CD4-positive, alpha-beta memory T cell (primary cell): ENCODE data around the gene EIF3I. TPM values are rescaled to one million over a fixed set of nuclear protein-coding genes. Genes with fewer than 3 reads are reported as not detected.
A peak's percentile ranks its signal among the peaks of the same experiment; 100 is the strongest.

ENCODE experiments used
- CTCF ChIA-PET: fragments of 350-600 bp; sonication (Branson Sonifier 250); formaldehyde crosslinking; loops from one replicate; lab custom pipeline; 2021; ENCODE audit warnings: inconsistent platforms; ENCODE audit not compliant: partially characterized antibody; lab: Charles Lee
- POLR2A ChIA-PET: fragments of 350-600 bp; sonication (Branson Sonifier 250); formaldehyde crosslinking; loops from one replicate; lab custom pipeline; 2021; ENCODE audit not compliant: partially characterized antibody; lab: Charles Lee
- DNase-seq, 5 donors: peaks; one replicate each; pipeline versions ENCODE4 v3.0.0 to v3.0.0-alpha.2; 2020 to 2022; ENCODE audit warnings: mixed read lengths in 1 of 5
- H3K27ac ChIP-seq: one replicate; pipeline ENCODE4 v1.7.0; 2013; ENCODE audit warnings: low read depth, low read length
- H3K27me3 ChIP-seq: 2 replicates; pipeline ENCODE4 v1.7.0; 2013; ENCODE audit warnings: mild to moderate bottlenecking, low read length, moderate library complexity; ENCODE audit not compliant: insufficient read depth
- H3K36me3 ChIP-seq: 2 replicates; pipeline ENCODE4 v1.7.0; 2013; ENCODE audit warnings: mild to moderate bottlenecking, low read length, moderate library complexity; ENCODE audit not compliant: insufficient read depth
- H3K4me1 ChIP-seq: 2 replicates; pipeline ENCODE4 v1.7.0; 2013; ENCODE audit warnings: mild to moderate bottlenecking, low read length, moderate library complexity; ENCODE audit not compliant: insufficient read depth
- H3K4me3 ChIP-seq, 2 donors: one replicate each; pipeline ENCODE4 v1.7.0; 2013; ENCODE audit warnings: low read length in 2 of 2, mild to moderate bottlenecking in 1 of 2
- H3K9me3 ChIP-seq, 2 donors: one replicate each; pipeline ENCODE4 v1.7.0; 2013; ENCODE audit warnings: low read length in 2 of 2, control low read depth in 1 of 2; ENCODE audit not compliant: control insufficient read depth in 1 of 2
- H3K27ac Mint-ChIP-seq, 7 donors: one replicate each; pipeline ENCODE4 v1.8.0; 2020 to 2021; ENCODE audit warnings: mixed read lengths in 7 of 7, mild to moderate bottlenecking in 6 of 7, inconsistent platforms in 3 of 7, moderate library complexity in 3 of 7
- H3K27me3 Mint-ChIP-seq, 2 donors: one replicate each; pipeline ENCODE4 v1.8.0; 2020 to 2021; ENCODE audit warnings: mixed read lengths in 2 of 2
- H3K36me3 Mint-ChIP-seq, 2 donors: one replicate each; pipeline ENCODE4 v1.8.0; 2020 to 2021; ENCODE audit warnings: mixed read lengths in 2 of 2, inconsistent platforms in 1 of 2, mild to moderate bottlenecking in 1 of 2
- H3K4me1 Mint-ChIP-seq, 4 donors: one replicate each; pipeline ENCODE4 v1.8.0; 2020 to 2021; ENCODE audit warnings: mixed read lengths in 4 of 4, mild to moderate bottlenecking in 1 of 4
- H3K4me3 Mint-ChIP-seq, 8 donors: one replicate each; pipeline ENCODE4 v1.8.0; 2020 to 2021; ENCODE audit warnings: mixed read lengths in 8 of 8, mild to moderate bottlenecking in 7 of 8, moderate library complexity in 6 of 8, inconsistent platforms in 3 of 8
- H3K9me3 Mint-ChIP-seq, 8 donors: one replicate each; pipeline ENCODE4 v1.8.0; 2020 to 2021; ENCODE audit warnings: mixed read lengths in 8 of 8, mild to moderate bottlenecking in 5 of 8, inconsistent platforms in 3 of 8, moderate library complexity in 1 of 8
- intact Hi-C: fragments of 100-400 bp; cut with micrococcal nuclease; formaldehyde crosslinking; loops from one replicate; pipeline ENCODE4 v1.15.1; 2023
- polyA plus RNA-seq, 2 donors: library from polyadenylated mRNA; unstranded; fragments of 300-500 nt; fragmentation: Illumina TruSeq; gene quantifications; one replicate each; pipeline ENCODE4 v1.2.3, GENCODE V29; 2021
- total RNA-seq, 2 experiments: library from RNA; stranded (reverse); gene quantifications; one replicate each; pipeline ENCODE4 v1.2.3, GENCODE V29; 2021

The EIF3I gene
- total RNA-seq, result 10 to 100 TPM; 78.3 to 85.3 TPM
- polyA plus RNA-seq, result 100 to 1,000 TPM; 165 to 248 TPM

DNA sequence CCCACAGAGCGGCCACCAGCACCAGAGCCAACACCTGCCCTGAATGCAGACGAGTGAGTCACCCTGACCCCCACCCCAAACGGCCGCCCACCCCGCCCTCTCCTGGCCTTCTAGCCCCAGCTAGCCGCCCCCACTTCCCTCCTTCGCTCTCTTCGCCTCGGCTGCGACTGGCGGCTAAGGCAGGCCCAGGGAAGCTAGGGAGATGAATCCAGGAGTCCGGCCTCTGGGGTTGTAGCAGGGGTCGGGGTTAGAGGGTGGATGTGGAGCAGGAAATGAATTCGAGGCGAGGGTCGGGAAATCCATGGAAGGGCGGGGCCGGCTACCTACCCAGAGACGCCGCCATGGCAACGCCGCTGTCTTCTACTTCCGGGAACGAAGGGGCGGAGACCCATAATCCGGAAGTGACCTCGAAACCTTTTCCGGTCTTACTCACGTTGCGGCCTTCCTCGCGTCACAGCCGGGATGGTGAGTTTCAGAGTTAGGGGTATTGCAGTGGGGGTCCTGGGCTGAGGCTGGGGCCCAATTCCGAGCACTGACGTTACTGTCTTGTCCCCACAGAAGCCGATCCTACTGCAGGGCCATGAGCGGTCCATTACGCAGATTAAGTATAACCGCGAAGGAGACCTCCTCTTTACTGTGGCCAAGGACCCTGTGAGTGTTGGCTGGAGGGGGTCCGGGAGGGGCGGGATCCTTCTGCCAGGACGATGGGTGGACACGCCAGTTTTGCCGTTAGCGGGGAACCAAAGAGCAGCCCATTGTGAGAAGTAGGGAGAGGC, at the start of gene EIF3I, which contains the start of gene TMEM234:
Gene EIF3I, plus strand, starts transcription at position 428 of the 776 bp plus-strand sequence. Its CDS starts 35 bp downstream, at position 463.
Gene TMEM234, minus strand, starts transcription at position 374 of the 776 bp plus-strand sequence. Its CDS starts 31 bp downstream, at position 343.
- Histone ChIP-seq H3K36me3 (peaks cover 18% of the 10 kb centered on the region), H3K4me1 (peaks cover 30% of the 10 kb centered on the region), H3K9me3 (no peaks in the 10 kb centered on the region), H3K4me3 (peak within 1 kb of the TSS; percentile 96 to 97), H3K27ac (peak within 1 kb of the TSS; percentile 99), H3K27me3 (no peaks in the 10 kb centered on the region)
- intact Hi-C loops, result loop anchor here (1.0 to 2.0 kb wide), 3 partner anchors 17 to 69 kb away; partner anchors contain the start of genes IQCC and LCK
- H3K9me3 Mint-ChIP-seq, result peaks cover 0 to 3% (median 0%) of the 10 kb centered on the region in 8 donors
- H3K27me3 Mint-ChIP-seq, result no peaks in the 10 kb centered on the region
- peak within 1 kb of the TSS; percentile 95 to 99 (median 97) for H3K4me3 Mint-ChIP-seq
- peaks cover 23 to 59% (median 38%) of the 10 kb centered on the region in 4 donors for H3K4me1 Mint-ChIP-seq
- ChIA-PET CTCF (no interaction called here), POLR2A (interaction anchor here (1.0 to 4.1 kb wide), 7 partner anchors 18 to 119 kb away, joined by 3 to 24 read pairs (median 4); partner anchors contain the start of genes HDAC1 and MARCKSL1)
- peaks cover 12 to 41% of the 10 kb centered on the region in 2 donors for H3K36me3 Mint-ChIP-seq
- peak; percentile 89 to 96 (median 91) for DNase-seq
- peak within 1 kb of the TSS; percentile 99 to 100 (median 99) for H3K27ac Mint-ChIP-seq

DNA sequence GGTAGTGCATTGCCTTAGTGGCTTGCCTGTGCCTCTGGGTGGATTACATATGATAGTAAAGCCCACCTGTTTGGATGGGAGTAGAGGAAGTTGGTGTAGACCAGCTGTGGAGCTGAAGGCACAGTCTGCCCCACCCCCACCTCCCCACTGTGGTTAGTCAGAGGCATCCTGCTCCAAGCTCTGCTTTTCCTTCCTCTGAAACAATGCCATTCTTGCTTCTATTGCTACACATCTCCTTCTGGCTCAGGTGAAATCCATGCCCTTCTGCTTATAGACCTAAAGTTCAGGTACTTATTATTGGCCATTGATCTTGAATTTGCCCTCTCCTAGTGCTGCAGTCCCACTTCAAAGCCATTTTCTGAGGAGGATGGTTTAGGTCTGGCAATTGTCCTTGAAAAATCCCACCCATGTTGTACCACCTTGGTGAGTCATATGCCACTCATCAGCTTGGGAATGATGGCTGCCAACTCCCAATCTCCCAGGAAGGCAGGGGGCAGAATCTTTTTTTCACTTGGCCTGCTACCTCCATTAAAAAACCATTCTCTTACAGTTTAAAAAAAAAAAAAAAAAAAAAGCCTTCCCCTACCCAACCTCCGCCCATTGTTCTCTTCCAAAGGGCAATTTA, 49.5 kb upstream of the EIF3I start:
- peaks cover 13% of the 10 kb centered on the region for H3K4me1 ChIP-seq
- no peak overlapping the region for H3K27ac ChIP-seq
- DNase-seq, result no peak
- CTCF ChIA-PET, result no interaction called here
- peaks cover 40% of the 10 kb centered on the region for H3K36me3 ChIP-seq
- Mint-ChIP-seq H3K4me1 (peaks cover 8 to 12% (median 10%) of the 10 kb centered on the region in 4 donors), H3K9me3 (peaks cover 0 to 1% (median 0%) of the 10 kb centered on the region in 8 donors), H3K4me3 (no peak overlapping the region), H3K27ac (peak overlapping the region; percentile 13 to 85 (median 52)), H3K27me3 (no peaks in the 10 kb centered on the region), H3K36me3 (peaks cover 36 to 56% of the 10 kb centered on the region in 2 donors)
- H3K4me3 ChIP-seq, result no peak overlapping the region
- intact Hi-C loops, result no loop called here
- POLR2A ChIA-PET, result interaction anchor here (1.4 kb wide), 1 partner anchor 65 kb away, joined by 3 read pairs; the partner anchor contains the start of gene KPNA6
- no peaks in the 10 kb centered on the region for H3K9me3 ChIP-seq
- no peaks in the 10 kb centered on the region for H3K27me3 ChIP-seq

DNA sequence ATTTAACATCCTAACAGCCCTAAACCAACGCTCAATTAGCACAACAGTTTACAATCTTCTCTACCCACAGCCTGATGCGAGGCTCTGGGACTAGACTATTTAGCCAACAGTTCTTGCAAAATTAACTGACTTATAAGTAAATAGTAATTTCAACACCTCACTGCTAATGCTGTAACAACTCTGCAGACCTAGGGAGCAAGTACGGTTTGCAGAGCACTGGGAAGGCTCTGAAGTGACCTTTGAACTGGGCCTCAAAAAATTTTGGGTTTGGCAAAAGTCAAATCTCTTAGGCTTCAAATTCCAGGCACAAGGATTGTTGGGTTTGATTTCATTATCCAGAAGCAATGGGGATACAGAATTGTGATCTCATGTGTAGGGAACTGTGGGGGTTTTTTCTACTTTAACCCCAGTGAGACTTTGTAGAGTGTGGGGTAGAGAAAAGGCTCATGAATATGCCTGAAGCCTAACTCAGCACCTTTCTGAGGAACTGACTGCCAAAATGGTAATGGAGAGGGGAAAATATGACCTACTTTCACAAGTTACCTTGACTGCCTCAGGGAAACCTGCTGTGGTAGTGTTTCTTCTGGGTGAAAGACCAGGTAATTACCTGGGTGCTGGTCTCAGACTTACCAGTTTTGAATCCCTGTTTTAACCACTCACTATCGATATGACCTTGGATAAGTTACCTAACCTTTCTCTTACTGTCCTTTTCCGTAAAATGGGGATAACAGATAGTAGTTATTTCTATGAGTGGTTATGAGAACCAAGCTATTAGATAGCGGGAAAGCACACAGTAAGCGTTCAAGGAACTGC, 43.6 kb upstream of the EIF3I start:
- Mint-ChIP-seq H3K4me1 (peaks cover 19 to 44% (median 30%) of the 10 kb centered on the region in 4 donors), H3K27ac (peak overlapping the region; percentile 89 to 98 (median 96)), H3K36me3 (peaks cover 14 to 32% of the 10 kb centered on the region in 2 donors), H3K27me3 (no peaks in the 10 kb centered on the region), H3K4me3 (peak overlapping the region; percentile 89 to 93 (median 92)), H3K9me3 (no peaks in the 10 kb centered on the region)
- intact Hi-C loops, result loop anchor here (1.0 to 2.0 kb wide), 3 partner anchors 22 to 70 kb away; partner anchors contain the start of genes CCDC28B, IQCC and KPNA6
- Histone ChIP-seq H3K27me3 (no peaks in the 10 kb centered on the region), H3K9me3 (no peaks in the 10 kb centered on the region), H3K36me3 (no peaks in the 10 kb centered on the region), H3K27ac (peak overlapping the region; percentile 83), H3K4me1 (peaks cover 31% of the 10 kb centered on the region), H3K4me3 (peak overlapping the region in 1 of 2 donors; percentile 72)
- DNase-seq, result no peak
- POLR2A ChIA-PET, result interaction anchor here (0.5 to 3.6 kb wide), 18 partner anchors 11 to 261 kb away, joined by 3 to 58 read pairs (median 6); partner anchors contain the start of genes BSDC1, CCDC28B, HDAC1 and IQCC
- CTCF ChIA-PET, result interaction anchor here (0.7 to 2.4 kb wide), 3 partner anchors 18 to 70 kb away, joined by 3 to 11 read pairs (median 6); no protein-coding TSS in a partner anchor

DNA sequence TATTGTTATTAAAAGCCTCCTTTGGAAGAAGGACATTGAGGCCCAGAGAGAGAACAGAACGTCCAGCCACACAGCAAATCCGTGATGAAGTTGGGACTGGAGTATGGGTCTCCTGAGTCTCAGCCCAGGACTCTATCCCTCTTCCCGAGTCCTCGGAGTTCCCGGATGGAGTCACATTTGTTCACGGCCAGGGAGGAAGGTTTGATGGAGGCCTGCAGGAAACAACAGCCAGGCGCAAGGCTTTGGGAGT, 43.1 kb upstream of the EIF3I start:
- H3K36me3 ChIP-seq, result peaks cover 4% of the 10 kb centered on the region
- peak overlapping the region; percentile 1 to 72 for H3K4me3 ChIP-seq
- ChIA-PET CTCF (interaction anchor here (0.7 to 2.4 kb wide), 3 partner anchors 18 to 70 kb away, joined by 3 to 11 read pairs (median 6); no protein-coding TSS in a partner anchor), POLR2A (interaction anchor here (0.5 to 3.6 kb wide), 18 partner anchors 12 to 262 kb away, joined by 3 to 58 read pairs (median 6); partner anchors contain the start of genes BSDC1, CCDC28B, HDAC1 and IQCC)
- H3K4me1 Mint-ChIP-seq, result peaks cover 22 to 48% (median 34%) of the 10 kb centered on the region in 4 donors
- DNase-seq, result no peak
- H3K9me3 ChIP-seq, result no peaks in the 10 kb centered on the region
- intact Hi-C loops, result loop anchor here (1.0 to 2.0 kb wide), 3 partner anchors 22 to 71 kb away; partner anchors contain the start of genes CCDC28B, IQCC and KPNA6
- no peaks in the 10 kb centered on the region for H3K27me3 Mint-ChIP-seq
- H3K4me3 Mint-ChIP-seq, result peak overlapping the region; percentile 89 to 93 (median 92)
- peak overlapping the region; percentile 83 for H3K27ac ChIP-seq
- peaks cover 31% of the 10 kb centered on the region for H3K4me1 ChIP-seq
- no peaks in the 10 kb centered on the region for H3K9me3 Mint-ChIP-seq
- peak overlapping the region; percentile 89 to 98 (median 96) for H3K27ac Mint-ChIP-seq
- peaks cover 17 to 32% of the 10 kb centered on the region in 2 donors for H3K36me3 Mint-ChIP-seq
- no peaks in the 10 kb centered on the region for H3K27me3 ChIP-seq

DNA sequence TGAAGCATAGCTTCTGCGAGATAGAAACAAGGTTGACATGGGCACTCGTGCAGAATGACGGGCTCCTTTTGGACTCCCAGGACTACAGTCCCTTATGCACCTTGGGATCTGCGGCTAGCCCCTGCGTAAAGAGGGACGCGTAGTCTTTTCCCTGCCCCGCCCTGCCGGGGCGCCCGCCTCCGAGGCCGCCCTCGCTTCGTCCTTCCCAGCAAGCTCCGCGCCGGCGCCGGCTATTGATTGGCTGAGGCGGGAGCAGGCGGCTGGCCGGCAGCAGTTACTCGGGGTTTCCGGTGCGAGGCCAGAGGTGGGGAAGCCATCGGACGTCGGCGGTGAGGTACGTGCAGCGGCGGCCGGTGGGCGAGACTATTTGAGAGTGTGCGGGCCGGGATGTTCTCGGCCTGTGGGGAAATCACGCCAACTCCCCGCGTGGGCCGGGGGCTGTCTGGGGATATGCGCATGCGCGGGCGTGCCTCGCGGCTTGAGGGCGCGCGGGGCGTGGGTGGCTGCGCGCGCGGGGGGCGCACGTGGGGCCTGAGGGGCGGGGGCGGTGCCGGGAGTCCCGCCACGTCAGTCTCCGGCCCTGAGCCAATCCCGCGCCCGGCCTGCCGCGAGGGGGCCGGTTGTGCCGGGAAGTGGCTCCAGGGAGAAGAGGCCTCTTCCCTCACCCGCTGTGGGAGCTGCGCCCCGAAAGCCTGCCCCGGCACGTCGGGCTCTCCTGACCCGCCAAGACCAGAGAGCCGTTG, 42.6 kb upstream of the EIF3I start, which contains the start of gene TXLNA:
Gene TXLNA, plus strand, starts transcription at position 233 of the 743 bp plus-strand sequence. CDS start 671 bp downstream, outside the sequence.
- H3K36me3 Mint-ChIP-seq, result peaks cover 16 to 32% of the 10 kb centered on the region in 2 donors
- H3K4me3 Mint-ChIP-seq, result peak within 1 kb of the TSS; percentile 89 to 93 (median 92)
- CTCF ChIA-PET, result interaction anchor here (0.7 to 2.4 kb wide), 4 partner anchors 15 to 69 kb away, joined by 3 to 11 read pairs (median 4); no protein-coding TSS in a partner anchor
- no peaks in the 10 kb centered on the region for H3K27me3 Mint-ChIP-seq
- Histone ChIP-seq H3K4me3 (peak within 1 kb of the TSS; percentile 19 to 72), H3K27ac (peak within 1 kb of the TSS; percentile 83), H3K27me3 (no peaks in the 10 kb centered on the region), H3K9me3 (no peaks in the 10 kb centered on the region), H3K36me3 (peaks cover 9% of the 10 kb centered on the region), H3K4me1 (peaks cover 31% of the 10 kb centered on the region)
- POLR2A ChIA-PET, result interaction anchor here (0.5 to 3.6 kb wide), 25 partner anchors 12 to 619 kb away, joined by 3 to 58 read pairs (median 4); partner anchors contain the start of genes BSDC1, CCDC28B, HDAC1 and IQCC
- DNase-seq, result peak; percentile 87 to 91 (median 88)
- intact Hi-C loops, result loop anchor here (1.0 to 2.0 kb wide), 3 partner anchors 21 to 71 kb away; partner anchors contain the start of genes CCDC28B, IQCC and KPNA6
- no peaks in the 10 kb centered on the region for H3K9me3 Mint-ChIP-seq
- H3K27ac Mint-ChIP-seq, result peak within 1 kb of the TSS; percentile 90 to 98 (median 96)
- H3K4me1 Mint-ChIP-seq, result peaks cover 24 to 53% (median 39%) of the 10 kb centered on the region in 4 donors
